Measurements from ENCODE around the gene KCNK4. TPM values are rescaled to one million over a fixed set of nuclear protein-coding genes. Genes with fewer than 3 reads are reported as not detected.
A peak's percentile ranks its signal among the peaks of the same experiment; 100 is the strongest.

KCNK4 gene
- total RNA-seq, 2 experiments from 2014 or later = not detected

DNA sequence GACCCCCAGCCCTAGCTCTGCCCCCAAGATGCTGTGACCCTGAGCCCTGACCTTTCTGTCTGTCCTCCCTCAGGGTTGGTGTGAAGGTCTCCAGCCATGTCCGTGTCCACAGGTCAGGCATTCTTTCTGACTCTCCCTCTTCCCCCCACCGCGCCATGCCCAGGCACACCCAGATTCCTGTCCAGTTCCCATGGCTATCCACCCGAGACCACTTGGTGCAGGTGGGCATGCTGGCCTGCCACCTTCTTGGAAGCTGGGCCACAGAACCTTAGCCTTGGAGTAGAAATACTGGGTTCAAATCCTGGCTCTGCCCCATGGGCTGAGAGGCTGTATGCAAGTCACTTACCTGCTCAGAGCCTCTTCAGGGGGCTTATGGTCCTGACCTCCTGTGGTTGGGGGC is 42.1 kb upstream of the KCNK4 start:
- no peak overlapping the region for H3K27ac Mint-ChIP-seq
- no peaks in the 10 kb centered on the region for H3K9me3 Mint-ChIP-seq
- peaks cover 23% of the 10 kb centered on the region for H3K4me1 Mint-ChIP-seq
- H3K27me3 Mint-ChIP-seq = peaks cover 2% of the 10 kb centered on the region
- no peak overlapping the region for H3K4me3 Mint-ChIP-seq
- H3K36me3 Mint-ChIP-seq = peaks cover 4% of the 10 kb centered on the region
- no peak for ATAC-seq (ENCODE audit: low read depth)
- POLR2A ChIA-PET = interaction anchor here (0.7 to 1.2 kb wide), 3 partner anchors 22 to 68 kb away, joined by 3 to 4 read pairs (median 4); partner anchors contain the start of gene TRMT112
- DNase-seq = no peak

DNA sequence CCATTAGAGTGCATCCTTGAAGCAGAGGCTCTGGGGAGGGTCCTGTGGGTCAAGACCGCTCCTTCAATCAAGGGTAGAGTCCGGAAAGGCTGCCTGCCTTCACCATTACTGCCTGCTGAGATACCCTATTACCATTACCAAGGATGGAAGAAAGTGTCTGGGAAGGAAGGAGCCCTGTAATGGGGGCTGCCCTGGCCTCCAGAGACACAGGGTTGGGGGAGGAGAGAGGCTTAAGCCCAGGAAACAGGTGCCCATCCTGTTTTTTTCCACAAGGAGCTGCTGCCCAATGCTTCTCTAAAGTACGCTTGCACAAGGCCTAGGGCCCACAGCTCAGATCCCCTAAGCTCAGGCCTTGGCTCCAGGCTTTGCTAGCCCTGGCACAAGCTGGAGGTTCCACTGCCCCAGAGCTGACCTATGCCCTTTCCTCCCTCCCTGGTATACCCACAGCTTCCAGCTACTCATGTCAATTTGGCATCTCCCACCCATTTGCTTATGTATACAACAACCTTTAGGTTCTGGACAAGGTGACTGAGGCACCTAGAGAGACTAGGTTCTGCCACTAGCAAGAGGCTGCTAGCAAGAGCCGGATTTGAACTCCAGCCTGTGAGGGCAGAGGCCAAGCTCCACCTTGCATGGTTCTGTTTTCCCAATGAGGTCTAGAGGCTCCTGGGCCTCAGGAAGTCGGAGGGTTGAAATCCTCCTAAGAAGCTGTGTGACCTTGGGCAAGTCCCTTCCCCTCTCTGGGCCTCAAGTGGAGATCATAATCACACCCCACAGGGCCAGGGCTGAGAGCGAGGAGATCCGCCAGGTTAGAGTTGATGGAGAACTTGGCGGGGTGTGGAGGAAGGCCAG is 41.3 kb upstream of the KCNK4 start:
- H3K27me3 Mint-ChIP-seq = peaks cover 2% of the 10 kb centered on the region
- H3K4me3 Mint-ChIP-seq = no peak overlapping the region
- H3K36me3 Mint-ChIP-seq = peaks cover 4% of the 10 kb centered on the region
- H3K9me3 Mint-ChIP-seq = no peaks in the 10 kb centered on the region
- peaks cover 23% of the 10 kb centered on the region for H3K4me1 Mint-ChIP-seq
- POLR2A ChIA-PET = interaction anchor here (1.3 to 3.6 kb wide), 6 partner anchors 9 to 1410 kb away, joined by 3 to 40 read pairs (median 12); partner anchors contain the start of genes ESRRA, FERMT3, FKBP2 and WDR74
- no peak overlapping the region for H3K27ac Mint-ChIP-seq
- ATAC-seq (ENCODE audit: low read depth) (no peak), DNase-seq (no peak)

- POLR2A ChIA-PET = interaction anchor here (1.2 to 3.6 kb wide), 7 partner anchors 9 to 1411 kb away, joined by 3 to 40 read pairs (median 12); partner anchors contain the start of genes ESRRA, FERMT3, FKBP2 and WDR74
- peaks cover 23% of the 10 kb centered on the region for H3K4me1 Mint-ChIP-seq
- H3K9me3 Mint-ChIP-seq = no peaks in the 10 kb centered on the region
- peak; percentile 1 for ATAC-seq (ENCODE audit: low read depth)
- H3K4me3 Mint-ChIP-seq = peak overlapping the region; percentile 83
- DNase-seq = no peak
- no peak overlapping the region for H3K27ac Mint-ChIP-seq
- H3K27me3 Mint-ChIP-seq = peaks cover 2% of the 10 kb centered on the region
- H3K36me3 Mint-ChIP-seq = peaks cover 7% of the 10 kb centered on the region
Measured at GRCh38 chr11:64250415-64251015, 40.6 kb upstream of the KCNK4 start.

DNA sequence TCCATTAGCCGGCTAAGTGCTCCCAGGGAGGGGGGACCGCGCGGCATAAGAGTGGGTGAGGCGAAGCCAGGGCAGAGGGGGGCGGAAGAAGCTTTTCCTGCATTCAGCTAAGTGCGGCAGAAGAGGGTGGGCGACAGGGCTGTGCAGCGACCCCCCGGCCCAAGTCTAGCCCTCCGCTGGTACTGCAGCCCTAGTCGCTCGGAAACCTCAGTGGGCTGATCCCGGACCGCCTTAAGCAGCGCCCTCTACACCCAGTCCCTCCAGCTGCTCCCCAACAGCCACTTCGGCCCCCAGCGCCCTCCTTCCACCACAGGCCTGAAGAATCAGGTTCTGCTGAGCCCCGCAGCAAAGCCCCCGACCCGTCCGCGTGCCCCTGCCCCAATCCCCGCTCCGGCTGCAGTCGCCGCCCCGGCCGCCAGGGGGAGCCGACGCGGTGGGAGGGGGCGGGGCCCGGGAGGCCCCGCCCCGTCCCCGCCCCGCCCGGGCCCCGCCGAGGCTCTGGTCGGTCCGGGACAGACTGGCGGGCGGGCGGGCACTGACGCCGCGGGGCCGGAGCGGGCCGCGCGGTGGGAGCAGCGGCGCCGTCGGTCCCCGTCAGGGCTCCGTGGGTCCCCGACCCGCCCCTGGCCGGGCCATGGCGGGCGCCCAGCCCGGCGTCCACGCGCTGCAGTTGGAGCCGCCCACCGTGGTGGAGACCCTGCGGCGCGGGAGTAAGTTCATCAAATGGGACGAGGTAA is 39.9 kb upstream of the KCNK4 start, which contains the start of gene PLCB3:
Gene PLCB3 (plus strand): TSS at position 515 of the 737 bp plus-strand sequence. CDS start 120 bp downstream, at position 635.
- DNase-seq = peak; percentile 83
- H3K4me3 Mint-ChIP-seq = peak within 1 kb of the TSS; percentile 94
- peak within 1 kb of the TSS; percentile 75 for H3K27ac Mint-ChIP-seq
- H3K36me3 Mint-ChIP-seq = peaks cover 7% of the 10 kb centered on the region
- peaks cover 23% of the 10 kb centered on the region for H3K4me1 Mint-ChIP-seq
- ATAC-seq (ENCODE audit: low read depth) = peak; percentile 58
- peaks cover 2% of the 10 kb centered on the region for H3K27me3 Mint-ChIP-seq
- no peaks in the 10 kb centered on the region for H3K9me3 Mint-ChIP-seq
- POLR2A ChIA-PET = interaction anchor here (0.6 to 3.6 kb wide), 8 partner anchors 10 to 89 kb away, joined by 3 to 40 read pairs (median 10); partner anchors contain the start of genes CCDC88B, ESRRA, FERMT3 and FKBP2

DNA sequence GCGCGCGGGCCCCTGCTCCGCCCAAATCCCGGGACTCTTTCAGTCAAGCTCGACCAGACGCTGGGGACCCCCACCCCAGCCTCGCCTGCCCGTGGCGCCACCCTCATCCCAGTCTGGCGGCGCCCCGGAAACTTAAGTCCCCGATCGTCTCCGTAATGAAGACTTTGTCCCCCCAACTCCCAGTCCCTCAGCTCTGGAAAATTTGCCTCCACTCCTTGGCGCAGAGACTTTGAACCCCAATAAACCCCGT is 39.4 kb upstream of the KCNK4 start:
- ATAC-seq (ENCODE audit: low read depth) (no peak), DNase-seq (no peak)
- Mint-ChIP-seq H3K4me3 (peak overlapping the region; percentile 94), H3K36me3 (peaks cover 7% of the 10 kb centered on the region), H3K27me3 (peaks cover 2% of the 10 kb centered on the region), H3K27ac (peak overlapping the region; percentile 75), H3K9me3 (no peaks in the 10 kb centered on the region), H3K4me1 (peaks cover 23% of the 10 kb centered on the region)
- POLR2A ChIA-PET = interaction anchor here (0.7 to 3.6 kb wide), 8 partner anchors 13 to 66 kb away, joined by 3 to 40 read pairs (median 5); partner anchors contain the start of genes ESRRA, FERMT3, NUDT22 and STIP1

- no peaks in the 10 kb centered on the region for H3K9me3 Mint-ChIP-seq
- POLR2A ChIA-PET = interaction anchor here (0.7 to 3.6 kb wide), 7 partner anchors 18 to 67 kb away, joined by 3 to 40 read pairs (median 5); partner anchors contain the start of genes ESRRA, FERMT3, NUDT22 and STIP1
- peak; percentile 59 for DNase-seq
- peaks cover 20% of the 10 kb centered on the region for H3K4me1 Mint-ChIP-seq
- ATAC-seq (ENCODE audit: low read depth) = no peak
- peak overlapping the region; percentile 94 for H3K4me3 Mint-ChIP-seq
- peaks cover 7% of the 10 kb centered on the region for H3K36me3 Mint-ChIP-seq
- H3K27ac Mint-ChIP-seq = peak overlapping the region; percentile 75
- H3K27me3 Mint-ChIP-seq = peaks cover 2% of the 10 kb centered on the region
Measured at GRCh38 chr11:64252003-64252872, 38.9 kb upstream of the KCNK4 start.

- H3K9me3 Mint-ChIP-seq = no peaks in the 10 kb centered on the region
- H3K27me3 Mint-ChIP-seq = peaks cover 2% of the 10 kb centered on the region
- H3K4me1 Mint-ChIP-seq = peaks cover 18% of the 10 kb centered on the region
- POLR2A ChIA-PET = interaction anchor here (1.4 to 3.6 kb wide), 3 partner anchors 16 to 48 kb away, joined by 4 to 40 read pairs (median 5); no protein-coding TSS in a partner anchor
- peaks cover 7% of the 10 kb centered on the region for H3K36me3 Mint-ChIP-seq
- ATAC-seq (ENCODE audit: low read depth) (no peak), DNase-seq (no peak)
- H3K27ac Mint-ChIP-seq = no peak overlapping the region
- peak overlapping the region; percentile 57 for H3K4me3 Mint-ChIP-seq
Measured at GRCh38 chr11:64253043-64253442, 38.1 kb upstream of the KCNK4 start.

GRCh38 chr11:64253481-64253880 is 37.6 kb upstream of the KCNK4 start:
- Mint-ChIP-seq H3K4me1 (peaks cover 18% of the 10 kb centered on the region), H3K27me3 (peaks cover 2% of the 10 kb centered on the region), H3K27ac (no peak overlapping the region), H3K9me3 (no peaks in the 10 kb centered on the region), H3K4me3 (no peak overlapping the region), H3K36me3 (peaks cover 7% of the 10 kb centered on the region)
- no peak for ATAC-seq (ENCODE audit: low read depth)
- POLR2A ChIA-PET = interaction anchor here (1.4 kb wide), 1 partner anchor 16 kb away, joined by 4 read pairs; no protein-coding TSS in a partner anchor
- no peak for DNase-seq

DNA sequence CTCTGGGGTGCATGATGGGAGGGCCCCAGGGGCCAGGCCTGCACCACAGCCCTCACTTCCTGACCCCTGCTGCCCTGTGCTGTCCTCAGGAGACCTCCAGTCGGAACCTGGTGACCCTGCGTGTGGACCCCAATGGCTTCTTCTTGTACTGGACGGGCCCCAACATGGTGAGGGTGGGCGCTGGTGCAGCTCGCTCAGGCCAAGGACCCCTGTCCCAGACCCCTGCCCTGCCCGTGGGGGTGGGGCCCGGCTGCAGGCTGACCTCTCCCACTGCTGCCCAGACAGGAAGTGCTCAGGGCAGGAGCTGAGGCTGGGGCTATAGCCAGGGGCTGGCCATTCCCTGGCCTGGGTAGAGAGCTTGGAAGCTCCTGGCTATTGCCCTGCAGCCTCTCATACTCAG is 36.8 kb upstream of the KCNK4 start:
- no peak overlapping the region for H3K27ac Mint-ChIP-seq
- peaks cover 19% of the 10 kb centered on the region for H3K4me1 Mint-ChIP-seq
- H3K9me3 Mint-ChIP-seq = no peaks in the 10 kb centered on the region
- DNase-seq = no peak
- POLR2A ChIA-PET = interaction anchor here (1.0 to 1.4 kb wide), 2 partner anchors 9 to 15 kb away, joined by 3 to 4 read pairs; no protein-coding TSS in a partner anchor
- H3K27me3 Mint-ChIP-seq = peaks cover 2% of the 10 kb centered on the region
- no peak overlapping the region for H3K4me3 Mint-ChIP-seq
- no peak for ATAC-seq (ENCODE audit: low read depth)
- peaks cover 7% of the 10 kb centered on the region for H3K36me3 Mint-ChIP-seq

GRCh38 chr11:64255135-64256128 is 35.7 kb upstream of the KCNK4 start:
- H3K36me3 Mint-ChIP-seq = peaks cover 17% of the 10 kb centered on the region
- H3K27me3 Mint-ChIP-seq = no peaks in the 10 kb centered on the region
- peaks cover 23% of the 10 kb centered on the region for H3K4me1 Mint-ChIP-seq
- no peaks in the 10 kb centered on the region for H3K9me3 Mint-ChIP-seq
- no peak overlapping the region for H3K4me3 Mint-ChIP-seq
- no peak for ATAC-seq (ENCODE audit: low read depth)
- POLR2A ChIA-PET = interaction anchor here (0.7 to 1.6 kb wide), 4 partner anchors 10 to 34 kb away, joined by 3 to 4 read pairs (median 4); partner anchors contain the start of gene FKBP2
- DNase-seq = no peak
- H3K27ac Mint-ChIP-seq = no peak overlapping the region

DNA sequence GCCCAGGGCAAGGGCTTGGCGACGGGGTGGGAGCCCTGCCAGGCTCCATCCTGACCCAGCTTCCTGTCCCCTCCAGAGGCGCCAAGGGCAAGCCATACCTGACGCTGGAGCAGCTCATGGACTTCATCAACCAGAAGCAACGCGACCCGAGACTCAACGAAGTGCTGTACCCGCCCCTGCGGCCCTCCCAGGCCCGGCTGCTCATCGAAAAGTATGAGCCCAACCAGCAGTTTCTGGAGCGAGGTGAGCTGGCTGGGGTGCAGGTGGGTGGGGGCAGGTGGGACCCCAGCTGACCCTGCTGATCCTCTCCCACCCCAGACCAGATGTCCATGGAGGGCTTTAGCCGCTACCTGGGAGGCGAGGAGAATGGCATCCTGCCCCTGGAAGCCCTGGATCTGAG is 34.8 kb upstream of the KCNK4 start:
- H3K4me1 Mint-ChIP-seq = peaks cover 20% of the 10 kb centered on the region
- DNase-seq (no peak), ATAC-seq (ENCODE audit: low read depth) (no peak)
- H3K27ac Mint-ChIP-seq = no peak overlapping the region
- POLR2A ChIA-PET = interaction anchor here (0.7 to 1.6 kb wide), 3 partner anchors 12 to 34 kb away, joined by 3 to 4 read pairs (median 4); partner anchors contain the start of gene FKBP2
- H3K27me3 Mint-ChIP-seq = no peaks in the 10 kb centered on the region
- H3K36me3 Mint-ChIP-seq = peaks cover 17% of the 10 kb centered on the region
- no peak overlapping the region for H3K4me3 Mint-ChIP-seq
- H3K9me3 Mint-ChIP-seq = no peaks in the 10 kb centered on the region

All from activated naive CD8-positive, alpha-beta T cell treated with anti-CD3 and anti-CD28 coated beads, Interleukin-2, amount 10 ng/mL, durations not matched to agents 7 days and 5 days (primary cell).